Measurements from ENCODE around the gene GPC6. TPM values are rescaled to one million over a fixed set of nuclear protein-coding genes. Genes with fewer than 3 reads are reported as not detected.

Gene GPC6
- polyA plus RNA-seq, 2 of the 4 experiments (the other 2 are of a cell fraction) = 8.0 to 14.4 TPM

DNA sequence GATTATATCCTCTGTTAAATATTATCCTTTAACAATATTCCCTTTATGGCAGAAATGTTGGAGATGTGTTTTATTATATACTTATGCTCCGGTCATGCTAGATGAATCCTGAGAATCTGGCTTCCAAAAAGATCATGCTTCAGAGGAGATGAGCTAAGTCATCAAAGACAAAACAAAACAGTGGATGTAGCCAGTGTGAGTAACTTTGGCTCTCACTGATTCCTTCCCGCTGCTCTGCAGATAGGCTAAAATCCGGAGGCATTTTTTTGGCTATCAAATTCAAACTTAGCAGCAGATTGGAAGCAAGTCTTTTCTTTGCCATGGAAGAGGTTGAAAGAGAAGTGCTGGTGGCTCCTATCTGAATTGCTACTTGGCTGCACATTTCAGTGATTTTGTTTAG is 295.9 kb downstream of the GPC6 start:
- POLR2A ChIA-PET = no interaction called here
- FAIRE-seq (no peak), ATAC-seq (no peak), DNase-seq (ENCODE audit: low read depth in 1 of 2, low spot score in 1 of 2) (no peak)
- Histone ChIP-seq H3K4me3 (no peak overlapping the region), H3K4me2 (no peak overlapping the region), H3K9me3 (no peaks in the 10 kb centered on the region), H3K27ac (no peak overlapping the region), H3K4me1 (no peaks in the 10 kb centered on the region)
- CTCF ChIA-PET = no interaction called here
- TF ChIP-seq CBX2 (IDR thresholded peaks at IDR 0.05; ENCODE audit: borderline replicate concordance, low read depth) (no peak), RARB (CRISPR knock-in tag; IDR thresholded peaks at IDR 0.05) (no peak), MYC (IDR thresholded peaks at IDR 0.05; ENCODE audit: borderline replicate concordance, low read length) (no peak), MAZ (IDR thresholded peaks at IDR 0.05; ENCODE audit: borderline replicate concordance, low read depth, low read length) (no peak)
- TF ChIP-seq, protein P1, sequence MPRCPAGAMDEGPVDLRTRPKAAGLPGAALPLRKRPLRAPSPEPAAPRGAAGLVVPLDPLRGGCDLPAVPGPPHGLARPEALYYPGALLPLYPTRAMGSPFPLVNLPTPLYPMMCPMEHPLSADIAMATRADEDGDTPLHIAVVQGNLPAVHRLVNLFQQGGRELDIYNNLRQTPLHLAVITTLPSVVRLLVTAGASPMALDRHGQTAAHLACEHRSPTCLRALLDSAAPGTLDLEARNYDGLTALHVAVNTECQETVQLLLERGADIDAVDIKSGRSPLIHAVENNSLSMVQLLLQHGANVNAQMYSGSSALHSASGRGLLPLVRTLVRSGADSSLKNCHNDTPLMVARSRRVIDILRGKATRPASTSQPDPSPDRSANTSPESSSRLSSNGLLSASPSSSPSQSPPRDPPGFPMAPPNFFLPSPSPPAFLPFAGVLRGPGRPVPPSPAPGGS (IDR thresholded peaks at IDR 0.05) = no peak
- WGBS (ENCODE audit: missing lambda C conversion rate) = 26% methylated on average over 3 of the region's 3 CpGs

DNA sequence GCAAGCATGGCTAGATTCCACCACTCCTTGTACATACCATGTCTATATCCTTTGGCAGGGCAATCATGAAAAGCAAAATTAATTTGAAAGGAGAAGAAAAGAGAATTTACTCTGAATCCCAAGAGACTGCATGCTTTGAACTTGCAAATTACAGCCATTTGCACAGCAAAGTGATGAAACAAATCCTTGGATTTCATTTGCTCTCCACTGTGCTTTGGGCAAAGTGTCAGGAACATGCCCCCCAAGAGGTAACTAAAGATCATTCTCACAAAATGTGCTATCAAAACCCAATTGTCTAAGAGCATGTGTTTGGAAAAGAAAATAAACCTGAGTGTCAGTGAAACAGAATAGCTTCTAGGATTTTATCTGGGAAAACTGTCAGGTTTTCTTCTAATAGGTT is 298.5 kb downstream of the GPC6 start:
- ATAC-seq (no peak), DNase-seq (ENCODE audit: low read depth in 1 of 2, low spot score in 1 of 2) (no peak), FAIRE-seq (no peak)
- TF ChIP-seq JUN (IDR thresholded peaks at IDR 0.05) (no peak), HOXB13 (CRISPR knock-in tag; IDR thresholded peaks at IDR 0.05; ENCODE audit: low read depth) (no peak), KDM1A (IDR thresholded peaks at IDR 0.05; ENCODE audit: low read depth) (no peak)
- TF ChIP-seq, protein P2, sequence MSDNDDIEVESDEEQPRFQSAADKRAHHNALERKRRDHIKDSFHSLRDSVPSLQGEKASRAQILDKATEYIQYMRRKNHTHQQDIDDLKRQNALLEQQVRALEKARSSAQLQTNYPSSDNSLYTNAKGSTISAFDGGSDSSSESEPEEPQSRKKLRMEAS (IDR thresholded peaks at IDR 0.05) = no peak
- TF ChIP-seq, protein P3, sequence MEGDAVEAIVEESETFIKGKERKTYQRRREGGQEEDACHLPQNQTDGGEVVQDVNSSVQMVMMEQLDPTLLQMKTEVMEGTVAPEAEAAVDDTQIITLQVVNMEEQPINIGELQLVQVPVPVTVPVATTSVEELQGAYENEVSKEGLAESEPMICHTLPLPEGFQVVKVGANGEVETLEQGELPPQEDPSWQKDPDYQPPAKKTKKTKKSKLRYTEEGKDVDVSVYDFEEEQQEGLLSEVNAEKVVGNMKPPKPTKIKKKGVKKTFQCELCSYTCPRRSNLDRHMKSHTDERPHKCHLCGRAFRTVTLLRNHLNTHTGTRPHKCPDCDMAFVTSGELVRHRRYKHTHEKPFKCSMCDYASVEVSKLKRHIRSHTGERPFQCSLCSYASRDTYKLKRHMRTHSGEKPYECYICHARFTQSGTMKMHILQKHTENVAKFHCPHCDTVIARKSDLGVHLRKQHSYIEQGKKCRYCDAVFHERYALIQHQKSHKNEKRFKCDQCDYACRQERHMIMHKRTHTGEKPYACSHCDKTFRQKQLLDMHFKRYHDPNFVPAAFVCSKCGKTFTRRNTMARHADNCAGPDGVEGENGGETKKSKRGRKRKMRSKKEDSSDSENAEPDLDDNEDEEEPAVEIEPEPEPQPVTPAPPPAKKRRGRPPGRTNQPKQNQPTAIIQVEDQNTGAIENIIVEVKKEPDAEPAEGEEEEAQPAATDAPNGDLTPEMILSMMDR (IDR thresholded peaks at IDR 0.05) = no peak
- no peak overlapping the region for H3K4me2 ChIP-seq
- H3K4me1 ChIP-seq = no peaks in the 10 kb centered on the region
- no peak overlapping the region for H3K27ac ChIP-seq
- ChIA-PET CTCF (no interaction called here), POLR2A (no interaction called here)
- no peak overlapping the region for H3K4me3 ChIP-seq
- H3K9me3 ChIP-seq = no peaks in the 10 kb centered on the region

DNA sequence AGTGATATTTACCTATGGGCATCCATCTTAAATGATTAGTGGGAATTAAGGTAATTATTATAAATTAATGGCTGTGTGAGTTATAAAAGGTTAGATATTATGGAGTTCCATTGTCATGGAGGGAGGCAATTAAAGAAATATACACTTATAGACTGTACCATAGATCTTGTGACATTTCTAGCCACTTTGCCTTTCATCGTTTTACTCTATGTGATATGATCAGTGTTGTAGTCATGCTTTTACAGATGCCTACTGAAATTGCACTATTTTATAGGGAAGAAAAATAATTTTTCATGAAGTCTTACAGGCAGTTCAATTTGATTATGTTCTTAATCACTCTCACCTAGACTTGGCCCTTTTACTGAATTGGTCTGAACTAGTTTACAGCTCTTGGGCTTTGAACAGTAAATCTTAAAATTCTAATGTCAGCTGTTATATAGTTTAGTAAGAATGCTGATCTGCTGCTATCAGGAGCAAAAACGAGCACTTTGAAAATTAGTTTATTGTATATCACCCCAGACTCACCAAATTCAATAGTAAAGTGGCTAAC is 301.2 kb downstream of the GPC6 start:
- Histone ChIP-seq H3K27ac (no peak overlapping the region), H3K9me3 (no peaks in the 10 kb centered on the region), H3K4me2 (no peak overlapping the region), H3K4me1 (no peaks in the 10 kb centered on the region), H3K4me3 (no peak overlapping the region)
- FAIRE-seq (no peak), ATAC-seq (no peak), DNase-seq (ENCODE audit: low read depth in 1 of 2, low spot score in 1 of 2) (no peak)
- CTCF ChIA-PET = no interaction called here
- 21% methylated on average over 2 of the region's 2 CpGs for WGBS (ENCODE audit: missing lambda C conversion rate)
- no peak for TF ChIP-seq EP300 (IDR thresholded peaks at IDR 0.05)
- TF ChIP-seq GATA3 (IDR thresholded peaks at IDR 0.05; ENCODE audit: borderline replicate concordance) = no peak
- no peak for TF ChIP-seq MYC (IDR thresholded peaks at IDR 0.05; ENCODE audit: borderline replicate concordance, low read length)
- no peak for TF ChIP-seq EHF (CRISPR knock-in tag; IDR thresholded peaks at IDR 0.05)
- no peak for TF ChIP-seq NFE2L2 (conservative IDR thresholded peaks at IDR 0.05; ENCODE audit: low read length)
- TF ChIP-seq, protein P4, sequence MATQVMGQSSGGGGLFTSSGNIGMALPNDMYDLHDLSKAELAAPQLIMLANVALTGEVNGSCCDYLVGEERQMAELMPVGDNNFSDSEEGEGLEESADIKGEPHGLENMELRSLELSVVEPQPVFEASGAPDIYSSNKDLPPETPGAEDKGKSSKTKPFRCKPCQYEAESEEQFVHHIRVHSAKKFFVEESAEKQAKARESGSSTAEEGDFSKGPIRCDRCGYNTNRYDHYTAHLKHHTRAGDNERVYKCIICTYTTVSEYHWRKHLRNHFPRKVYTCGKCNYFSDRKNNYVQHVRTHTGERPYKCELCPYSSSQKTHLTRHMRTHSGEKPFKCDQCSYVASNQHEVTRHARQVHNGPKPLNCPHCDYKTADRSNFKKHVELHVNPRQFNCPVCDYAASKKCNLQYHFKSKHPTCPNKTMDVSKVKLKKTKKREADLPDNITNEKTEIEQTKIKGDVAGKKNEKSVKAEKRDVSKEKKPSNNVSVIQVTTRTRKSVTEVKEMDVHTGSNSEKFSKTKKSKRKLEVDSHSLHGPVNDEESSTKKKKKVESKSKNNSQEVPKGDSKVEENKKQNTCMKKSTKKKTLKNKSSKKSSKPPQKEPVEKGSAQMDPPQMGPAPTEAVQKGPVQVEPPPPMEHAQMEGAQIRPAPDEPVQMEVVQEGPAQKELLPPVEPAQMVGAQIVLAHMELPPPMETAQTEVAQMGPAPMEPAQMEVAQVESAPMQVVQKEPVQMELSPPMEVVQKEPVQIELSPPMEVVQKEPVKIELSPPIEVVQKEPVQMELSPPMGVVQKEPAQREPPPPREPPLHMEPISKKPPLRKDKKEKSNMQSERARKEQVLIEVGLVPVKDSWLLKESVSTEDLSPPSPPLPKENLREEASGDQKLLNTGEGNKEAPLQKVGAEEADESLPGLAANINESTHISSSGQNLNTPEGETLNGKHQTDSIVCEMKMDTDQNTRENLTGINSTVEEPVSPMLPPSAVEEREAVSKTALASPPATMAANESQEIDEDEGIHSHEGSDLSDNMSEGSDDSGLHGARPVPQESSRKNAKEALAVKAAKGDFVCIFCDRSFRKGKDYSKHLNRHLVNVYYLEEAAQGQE (IDR thresholded peaks at IDR 0.05) = no peak
- TF ChIP-seq, protein P3 (IDR thresholded peaks at IDR 0.05) = no peak
- TF ChIP-seq, protein P5, sequence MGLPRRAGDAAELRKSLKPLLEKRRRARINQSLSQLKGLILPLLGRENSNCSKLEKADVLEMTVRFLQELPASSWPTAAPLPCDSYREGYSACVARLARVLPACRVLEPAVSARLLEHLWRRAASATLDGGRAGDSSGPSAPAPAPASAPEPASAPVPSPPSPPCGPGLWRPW (IDR thresholded peaks at IDR 0.05) = no peak
- TF ChIP-seq, protein P6, sequence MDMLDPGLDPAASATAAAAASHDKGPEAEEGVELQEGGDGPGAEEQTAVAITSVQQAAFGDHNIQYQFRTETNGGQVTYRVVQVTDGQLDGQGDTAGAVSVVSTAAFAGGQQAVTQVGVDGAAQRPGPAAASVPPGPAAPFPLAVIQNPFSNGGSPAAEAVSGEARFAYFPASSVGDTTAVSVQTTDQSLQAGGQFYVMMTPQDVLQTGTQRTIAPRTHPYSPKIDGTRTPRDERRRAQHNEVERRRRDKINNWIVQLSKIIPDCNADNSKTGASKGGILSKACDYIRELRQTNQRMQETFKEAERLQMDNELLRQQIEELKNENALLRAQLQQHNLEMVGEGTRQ (IDR thresholded peaks at IDR 0.05) = no peak
- no peak for TF ChIP-seq NR3C1 (IDR thresholded peaks at IDR 0.05)
- TF ChIP-seq SREBF2 (IDR thresholded peaks at IDR 0.05) = no peak
- no peak for TF ChIP-seq CBX8 (IDR thresholded peaks at IDR 0.05)
- no peak for TF ChIP-seq FOXS1 (CRISPR knock-in tag; IDR thresholded peaks at IDR 0.05)
- TF ChIP-seq, protein P2 (IDR thresholded peaks at IDR 0.05) = no peak
- TF ChIP-seq, protein P7, sequence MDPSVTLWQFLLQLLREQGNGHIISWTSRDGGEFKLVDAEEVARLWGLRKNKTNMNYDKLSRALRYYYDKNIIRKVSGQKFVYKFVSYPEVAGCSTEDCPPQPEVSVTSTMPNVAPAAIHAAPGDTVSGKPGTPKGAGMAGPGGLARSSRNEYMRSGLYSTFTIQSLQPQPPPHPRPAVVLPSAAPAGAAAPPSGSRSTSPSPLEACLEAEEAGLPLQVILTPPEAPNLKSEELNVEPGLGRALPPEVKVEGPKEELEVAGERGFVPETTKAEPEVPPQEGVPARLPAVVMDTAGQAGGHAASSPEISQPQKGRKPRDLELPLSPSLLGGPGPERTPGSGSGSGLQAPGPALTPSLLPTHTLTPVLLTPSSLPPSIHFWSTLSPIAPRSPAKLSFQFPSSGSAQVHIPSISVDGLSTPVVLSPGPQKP (IDR thresholded peaks at IDR 0.05; ENCODE audit: low read depth, low read length) = no peak
- POLR2A ChIA-PET = no interaction called here

All from A549 (cell line).